Epithelial cell of proximal tubule (primary cell): Measurements from ENCODE around the gene MAPKAP1. TPM values are rescaled to one million over a fixed set of nuclear protein-coding genes. Genes with fewer than 3 reads are reported as not detected.

Source experiments
- DNase-seq: peaks from one replicate; pipeline ENCODE4 v3.0.0-alpha.2; 2011; ENCODE audit warnings: low read depth
- H3K4me3 ChIP-seq: 2 replicates; pipeline ENCODE4 v1.5.1; 2011; ENCODE audit warnings: low read depth, mild to moderate bottlenecking, low read length
- total RNA-seq: library from RNA; depleted of rRNA; stranded (reverse); fragments of >200 nt; gene quantifications from 2 replicates; pipeline ENCODE4 v1.2.3, GENCODE V29; 2015
- TF ChIP-seq, protein P1 (sequence below): conservative IDR thresholded peaks from 2 replicates; pipeline ENCODE4 v1.5.1; 2012; ENCODE audit warnings: low read depth, mild to moderate bottlenecking, low read length

The MAPKAP1 gene
- total RNA-seq, 1 donor from 2014 or later, result 100 TPM

DNA sequence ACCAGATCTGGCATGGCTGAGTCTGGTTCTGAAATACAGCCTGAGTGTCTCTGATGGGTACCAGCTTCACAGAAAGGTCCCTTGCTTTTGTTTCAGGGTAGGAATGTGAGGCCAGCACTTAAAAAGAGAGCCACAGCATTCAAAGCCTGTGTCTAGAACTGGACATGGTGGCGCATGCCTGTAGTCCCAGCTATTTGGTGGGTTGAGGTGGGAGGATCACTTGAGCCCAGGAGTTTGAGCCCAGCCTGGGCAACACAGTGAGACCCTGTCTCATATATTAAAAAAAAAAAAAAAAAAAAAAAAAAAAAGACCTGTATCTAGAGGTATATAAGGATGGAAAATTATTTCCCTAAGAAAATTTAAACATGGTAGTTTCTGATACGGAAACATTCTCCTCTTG, 243.1 kb downstream of the MAPKAP1 start:
- H3K4me3 ChIP-seq, result no peak overlapping the region
- TF ChIP-seq, protein P1, sequence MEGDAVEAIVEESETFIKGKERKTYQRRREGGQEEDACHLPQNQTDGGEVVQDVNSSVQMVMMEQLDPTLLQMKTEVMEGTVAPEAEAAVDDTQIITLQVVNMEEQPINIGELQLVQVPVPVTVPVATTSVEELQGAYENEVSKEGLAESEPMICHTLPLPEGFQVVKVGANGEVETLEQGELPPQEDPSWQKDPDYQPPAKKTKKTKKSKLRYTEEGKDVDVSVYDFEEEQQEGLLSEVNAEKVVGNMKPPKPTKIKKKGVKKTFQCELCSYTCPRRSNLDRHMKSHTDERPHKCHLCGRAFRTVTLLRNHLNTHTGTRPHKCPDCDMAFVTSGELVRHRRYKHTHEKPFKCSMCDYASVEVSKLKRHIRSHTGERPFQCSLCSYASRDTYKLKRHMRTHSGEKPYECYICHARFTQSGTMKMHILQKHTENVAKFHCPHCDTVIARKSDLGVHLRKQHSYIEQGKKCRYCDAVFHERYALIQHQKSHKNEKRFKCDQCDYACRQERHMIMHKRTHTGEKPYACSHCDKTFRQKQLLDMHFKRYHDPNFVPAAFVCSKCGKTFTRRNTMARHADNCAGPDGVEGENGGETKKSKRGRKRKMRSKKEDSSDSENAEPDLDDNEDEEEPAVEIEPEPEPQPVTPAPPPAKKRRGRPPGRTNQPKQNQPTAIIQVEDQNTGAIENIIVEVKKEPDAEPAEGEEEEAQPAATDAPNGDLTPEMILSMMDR, result no peak
- no peak for DNase-seq

DNA sequence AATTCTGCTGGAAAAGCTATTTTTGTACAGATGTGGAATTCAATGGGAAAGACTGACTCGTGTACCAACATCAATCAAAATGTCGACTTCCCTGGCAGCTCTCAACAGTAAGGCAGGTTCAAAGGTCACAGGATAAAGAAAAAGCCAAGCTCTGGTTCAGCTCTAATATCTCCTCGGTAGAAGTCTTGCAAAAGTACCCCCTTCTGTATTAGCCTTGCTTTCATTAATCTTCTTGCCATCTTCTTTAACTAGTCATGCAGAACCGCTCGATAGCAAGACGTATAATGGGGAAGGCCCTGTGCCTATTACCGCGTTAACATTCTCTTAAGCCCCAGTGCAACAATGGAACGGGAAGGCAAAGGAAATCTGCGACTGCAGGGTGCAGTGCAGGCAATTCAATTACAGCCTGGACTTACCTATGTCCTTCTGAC, 244.1 kb downstream of the MAPKAP1 start:
- no peak for DNase-seq
- no peak overlapping the region for H3K4me3 ChIP-seq
- TF ChIP-seq, protein P1, result no peak

DNA sequence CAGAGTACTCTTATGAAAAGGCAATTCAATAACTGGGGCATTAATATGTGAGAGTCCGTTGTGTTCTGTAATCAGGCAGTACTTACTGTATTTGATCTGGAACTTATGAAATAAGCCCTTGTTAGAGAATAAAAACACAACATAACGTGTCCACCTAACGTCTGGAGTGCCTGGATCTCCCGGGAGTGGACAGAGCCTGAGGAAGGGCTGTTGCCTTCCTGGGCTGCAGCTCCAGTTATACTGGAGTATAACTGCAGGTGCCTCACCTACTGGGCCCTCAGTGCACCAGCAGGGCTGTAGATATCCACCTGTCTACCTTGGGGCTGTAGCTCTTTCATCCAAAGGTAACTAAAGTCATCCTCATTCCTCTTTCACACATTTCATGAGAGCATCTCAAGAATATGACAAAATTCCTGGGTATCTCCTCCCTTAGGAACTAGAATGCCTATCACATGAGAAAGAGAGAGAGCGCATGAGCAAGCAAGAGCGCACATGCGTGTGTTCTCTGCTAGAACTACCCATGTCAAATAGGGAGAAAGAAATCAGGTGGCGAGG, 245.3 kb downstream of the MAPKAP1 start:
- H3K4me3 ChIP-seq, result no peak overlapping the region
- DNase-seq, result no peak
- TF ChIP-seq, protein P1, result no peak

DNA sequence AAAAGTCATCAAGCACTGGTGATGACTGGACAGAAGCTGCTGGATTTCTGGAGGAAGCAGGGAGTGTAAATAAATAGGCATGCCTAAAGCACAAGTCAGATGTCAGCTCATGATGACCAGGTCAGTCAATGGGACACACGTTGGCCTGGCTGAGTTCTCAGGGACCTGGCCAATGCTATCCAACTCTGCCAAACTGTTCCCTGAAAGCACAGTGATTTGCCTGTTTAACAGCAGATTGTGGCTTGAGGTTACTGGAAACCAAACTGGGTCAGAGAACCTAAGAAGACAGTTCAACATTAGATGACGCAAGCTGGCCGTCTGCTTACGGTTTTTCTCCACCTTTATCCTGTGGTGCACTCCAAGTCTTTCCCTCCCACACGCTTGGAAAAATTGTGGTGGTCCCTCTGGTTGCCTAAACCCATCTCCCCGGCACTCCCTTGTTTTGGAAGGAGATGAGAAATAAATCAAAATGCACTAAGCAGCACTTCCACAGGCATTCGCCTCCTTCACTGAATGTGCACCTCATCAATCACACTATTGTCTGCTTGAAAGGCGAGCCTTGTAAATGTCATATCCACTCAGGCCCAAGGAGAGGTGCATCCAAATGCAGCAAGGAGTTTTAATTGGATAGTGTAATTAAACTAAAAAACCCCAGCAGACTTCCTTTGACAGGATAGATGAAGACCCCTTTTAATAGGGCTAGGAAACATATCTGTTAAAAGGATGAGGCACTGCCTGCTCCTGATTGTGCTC, 245.9 kb downstream of the MAPKAP1 start:
- H3K4me3 ChIP-seq, result no peak overlapping the region
- DNase-seq, result no peak
- TF ChIP-seq, protein P1, result no peak

DNA sequence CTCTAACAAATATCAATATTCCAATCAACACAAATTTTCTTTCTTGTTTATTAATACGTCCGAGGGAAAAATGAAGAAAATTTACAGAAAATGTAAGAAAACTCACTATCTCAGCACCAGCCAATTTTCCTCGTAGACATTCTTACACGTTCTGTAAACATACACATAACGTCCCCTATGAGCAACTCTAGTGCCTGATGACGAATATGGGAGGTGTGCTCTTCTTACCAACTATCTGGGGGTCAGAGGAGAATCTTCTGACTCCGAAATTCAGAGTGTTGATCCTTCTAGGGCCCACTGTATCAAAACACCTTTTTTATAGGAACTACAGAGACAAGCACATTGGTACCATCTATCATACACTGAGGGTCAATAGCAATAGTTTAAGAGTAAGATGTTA, 246.7 kb downstream of the MAPKAP1 start:
- no peak for DNase-seq
- TF ChIP-seq, protein P1, result no peak
- no peak overlapping the region for H3K4me3 ChIP-seq

DNA sequence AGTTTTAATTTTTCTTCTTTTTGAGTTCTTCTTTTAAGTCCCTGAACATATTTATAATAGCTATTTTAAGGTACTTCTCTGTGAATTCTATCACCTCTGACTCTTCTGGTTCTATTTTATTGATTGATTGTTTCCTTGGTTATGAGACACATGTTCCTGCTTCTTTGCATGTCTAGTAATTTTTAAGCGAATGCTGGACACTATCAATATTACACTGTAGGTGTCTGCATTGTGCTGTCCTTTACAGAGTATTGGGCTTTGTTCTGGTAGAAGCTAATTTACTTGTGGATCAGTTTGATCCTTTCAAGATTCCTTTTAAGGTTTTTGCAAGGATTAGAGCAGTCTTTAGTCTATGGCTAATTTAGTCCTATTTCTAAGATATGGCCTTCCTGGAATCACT, 249.7 kb downstream of the MAPKAP1 start:
- H3K4me3 ChIP-seq, result no peak overlapping the region
- TF ChIP-seq, protein P1, result no peak
- DNase-seq, result no peak

DNA sequence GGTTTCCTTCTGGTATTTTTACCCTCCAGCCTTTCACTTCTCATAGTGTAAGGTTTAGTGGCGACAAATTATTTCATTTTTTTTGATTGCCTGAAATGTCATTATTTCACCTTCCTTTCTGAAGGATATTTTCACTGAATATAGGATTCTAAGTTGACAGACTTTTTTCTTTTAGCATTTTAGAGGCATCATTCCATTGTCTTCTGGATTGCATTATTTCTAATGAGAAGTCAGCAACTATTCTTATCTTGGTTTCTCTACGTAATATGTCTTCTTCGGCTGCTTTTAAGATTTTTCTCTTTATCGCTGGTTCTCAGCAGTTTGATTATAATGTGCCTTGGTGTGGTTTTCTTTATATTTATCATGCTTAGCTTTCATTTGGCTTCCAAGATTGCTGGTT, 251.1 kb downstream of the MAPKAP1 start:
- no peak for DNase-seq
- no peak overlapping the region for H3K4me3 ChIP-seq
- TF ChIP-seq, protein P1, result no peak
